ENCODE data around the gene GSAP. TPM values are rescaled to one million over a fixed set of nuclear protein-coding genes. Genes with fewer than 3 reads are reported as not detected.

The GSAP gene
- total RNA-seq, 3 donors from 2014 or later = 8.0 to 16.7 (median 14.2) TPM

DNA sequence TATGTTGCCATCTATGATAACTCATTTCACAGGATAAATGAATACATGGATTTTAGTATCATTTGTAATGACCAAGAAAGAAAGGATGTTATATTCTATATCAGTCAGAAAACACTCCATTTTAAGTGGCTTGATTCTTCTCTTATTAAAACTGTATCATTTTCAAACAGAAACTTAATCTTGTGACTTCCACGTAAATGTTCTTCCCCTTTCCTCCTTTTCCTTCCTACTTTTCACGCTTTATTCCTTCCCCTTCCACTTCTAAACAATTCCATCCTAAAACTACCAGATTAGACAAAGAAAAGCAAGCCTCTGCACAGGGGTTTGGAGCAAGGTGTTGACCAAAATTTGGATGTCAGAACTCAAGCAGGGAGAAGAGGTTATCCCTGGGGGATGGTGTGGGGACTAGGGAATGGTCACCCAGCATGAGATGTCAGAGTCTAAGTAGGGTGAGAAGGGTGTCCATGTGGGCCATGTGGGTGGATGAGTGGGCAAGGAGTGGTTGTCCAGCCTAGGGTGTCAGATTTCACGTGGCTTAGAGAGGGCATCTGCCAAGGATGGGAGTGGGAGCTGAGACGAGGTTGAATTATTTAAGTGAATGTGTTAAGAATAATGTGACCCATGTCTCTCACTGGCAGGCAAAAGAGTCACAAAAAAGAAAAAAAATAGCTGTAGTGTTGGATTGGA, 5.0 kb upstream of the GSAP start:
- intact Hi-C loops (cut with DNase I, micrococcal nuclease) = no loop called here
- no peaks in the 10 kb centered on the region for H3K9me3 ChIP-seq
- ATAC-seq (no peak), DNase-seq (no peak)
- TF ChIP-seq, protein P1, sequence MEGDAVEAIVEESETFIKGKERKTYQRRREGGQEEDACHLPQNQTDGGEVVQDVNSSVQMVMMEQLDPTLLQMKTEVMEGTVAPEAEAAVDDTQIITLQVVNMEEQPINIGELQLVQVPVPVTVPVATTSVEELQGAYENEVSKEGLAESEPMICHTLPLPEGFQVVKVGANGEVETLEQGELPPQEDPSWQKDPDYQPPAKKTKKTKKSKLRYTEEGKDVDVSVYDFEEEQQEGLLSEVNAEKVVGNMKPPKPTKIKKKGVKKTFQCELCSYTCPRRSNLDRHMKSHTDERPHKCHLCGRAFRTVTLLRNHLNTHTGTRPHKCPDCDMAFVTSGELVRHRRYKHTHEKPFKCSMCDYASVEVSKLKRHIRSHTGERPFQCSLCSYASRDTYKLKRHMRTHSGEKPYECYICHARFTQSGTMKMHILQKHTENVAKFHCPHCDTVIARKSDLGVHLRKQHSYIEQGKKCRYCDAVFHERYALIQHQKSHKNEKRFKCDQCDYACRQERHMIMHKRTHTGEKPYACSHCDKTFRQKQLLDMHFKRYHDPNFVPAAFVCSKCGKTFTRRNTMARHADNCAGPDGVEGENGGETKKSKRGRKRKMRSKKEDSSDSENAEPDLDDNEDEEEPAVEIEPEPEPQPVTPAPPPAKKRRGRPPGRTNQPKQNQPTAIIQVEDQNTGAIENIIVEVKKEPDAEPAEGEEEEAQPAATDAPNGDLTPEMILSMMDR (IDR thresholded peaks at IDR 0.05) = no peak
- H3K36me3 ChIP-seq (ENCODE audit: low read depth) = no peaks in the 10 kb centered on the region
- peaks cover 8% of the 10 kb centered on the region for H3K4me1 ChIP-seq (ENCODE audit: low read depth)
- H3K4me3 ChIP-seq = no peak overlapping the region

- no peak for DNase-seq
- ATAC-seq = no peak
- Histone ChIP-seq H3K4me1 (ENCODE audit: low read depth) (peaks cover 8% of the 10 kb centered on the region), H3K9me3 (no peaks in the 10 kb centered on the region), H3K4me3 (no peak overlapping the region), H3K36me3 (ENCODE audit: low read depth) (no peaks in the 10 kb centered on the region)
- TF ChIP-seq, protein P1 (IDR thresholded peaks at IDR 0.05) = no peak
- intact Hi-C loops (cut with DNase I, micrococcal nuclease) = no loop called here
Observed at GRCh38 chr7:77420438-77420837, 4.3 kb upstream of the GSAP start.

DNA sequence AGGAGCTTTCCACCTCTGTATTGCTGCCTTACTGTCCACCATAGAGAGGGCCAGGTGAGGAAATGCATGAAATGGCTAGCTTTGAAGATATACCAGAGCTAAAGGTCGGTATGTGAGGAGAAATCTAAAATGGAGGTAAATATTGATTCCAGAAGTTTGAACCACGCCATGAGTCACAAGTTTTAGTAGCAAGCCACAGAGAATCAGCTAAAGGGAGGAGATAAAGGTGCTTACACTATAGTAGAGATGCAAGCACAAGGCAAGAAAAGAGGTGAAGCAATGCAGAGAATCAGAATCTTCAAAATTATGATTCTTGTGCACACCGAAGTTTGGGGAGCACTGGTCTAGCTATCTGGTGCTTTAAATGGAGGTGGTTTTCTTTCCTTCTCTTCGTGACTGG, 3.0 kb upstream of the GSAP start:
- intact Hi-C loops (cut with DNase I, micrococcal nuclease) = no loop called here
- H3K36me3 ChIP-seq (ENCODE audit: low read depth) = no peaks in the 10 kb centered on the region
- ATAC-seq (no peak), DNase-seq (no peak)
- H3K4me1 ChIP-seq (ENCODE audit: low read depth) = peaks cover 8% of the 10 kb centered on the region
- TF ChIP-seq, protein P1 (IDR thresholded peaks at IDR 0.05) = no peak
- no peaks in the 10 kb centered on the region for H3K9me3 ChIP-seq
- H3K4me3 ChIP-seq = no peak overlapping the region

DNA sequence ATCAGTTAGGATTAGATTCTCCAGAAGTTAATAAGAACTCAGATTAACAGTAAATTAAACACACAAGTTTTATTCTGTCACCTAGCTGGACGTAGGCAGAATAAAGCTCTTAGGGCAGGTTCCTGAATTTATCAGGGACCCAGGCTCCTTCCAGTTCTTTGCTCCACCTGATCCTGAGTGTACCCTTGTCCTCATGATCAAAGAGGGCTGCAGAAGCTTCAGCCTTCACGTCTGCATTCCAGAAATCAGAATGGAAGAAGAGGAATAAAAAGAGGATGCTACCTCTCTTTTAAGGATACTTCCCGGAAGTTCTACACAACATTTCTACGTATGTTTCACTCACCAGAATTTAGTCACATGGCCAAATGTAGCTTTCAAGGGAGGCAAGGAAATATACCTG, 1.7 kb upstream of the GSAP start:
- TF ChIP-seq, protein P1 (IDR thresholded peaks at IDR 0.05) = no peak
- no peaks in the 10 kb centered on the region for H3K36me3 ChIP-seq (ENCODE audit: low read depth)
- peaks cover 8% of the 10 kb centered on the region for H3K4me1 ChIP-seq (ENCODE audit: low read depth)
- no peak for DNase-seq
- H3K4me3 ChIP-seq = no peak overlapping the region
- intact Hi-C loops (cut with DNase I, micrococcal nuclease) = no loop called here
- ATAC-seq = no peak
- no peaks in the 10 kb centered on the region for H3K9me3 ChIP-seq

GRCh38 chr7:77416621-77417371, 647 bp upstream of the GSAP start:
- Histone ChIP-seq H3K36me3 (ENCODE audit: low read depth) (no peaks in the 10 kb centered on the region), H3K4me1 (ENCODE audit: low read depth) (peaks cover 8% of the 10 kb centered on the region), H3K9me3 (no peaks in the 10 kb centered on the region), H3K4me3 (peak overlapping the region; percentile 77)
- TF ChIP-seq, protein P1 (IDR thresholded peaks at IDR 0.05) = no peak
- intact Hi-C loops (cut with DNase I, micrococcal nuclease) = no loop called here
- ATAC-seq (no peak), DNase-seq (no peak)
